ENCODE measurements around the gene ZSWIM6.

DNA sequence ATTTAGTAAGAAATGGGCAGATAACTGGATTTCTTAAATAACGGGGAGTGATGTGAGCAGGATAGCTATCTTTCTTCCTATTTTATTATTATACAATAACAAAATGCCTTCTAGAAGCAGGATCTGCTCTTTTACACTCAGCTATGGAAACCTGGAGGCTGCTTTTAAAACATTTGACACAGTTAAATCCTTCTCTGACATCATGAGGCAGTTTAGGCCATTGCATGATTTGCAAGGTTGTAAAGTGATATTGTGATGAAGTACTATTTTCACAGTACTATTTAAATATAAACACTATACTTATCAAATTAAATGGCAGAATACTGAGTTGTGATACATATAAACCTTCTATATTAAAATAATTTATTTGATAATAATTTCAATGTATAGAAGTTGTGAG is 93.9 kb downstream of the ZSWIM6 start:
- no peak for TF ChIP-seq EZH2 (optimal IDR thresholded peaks at IDR 0.05; ENCODE audit: low read depth, low read length)
- TF ChIP-seq, protein P1, sequence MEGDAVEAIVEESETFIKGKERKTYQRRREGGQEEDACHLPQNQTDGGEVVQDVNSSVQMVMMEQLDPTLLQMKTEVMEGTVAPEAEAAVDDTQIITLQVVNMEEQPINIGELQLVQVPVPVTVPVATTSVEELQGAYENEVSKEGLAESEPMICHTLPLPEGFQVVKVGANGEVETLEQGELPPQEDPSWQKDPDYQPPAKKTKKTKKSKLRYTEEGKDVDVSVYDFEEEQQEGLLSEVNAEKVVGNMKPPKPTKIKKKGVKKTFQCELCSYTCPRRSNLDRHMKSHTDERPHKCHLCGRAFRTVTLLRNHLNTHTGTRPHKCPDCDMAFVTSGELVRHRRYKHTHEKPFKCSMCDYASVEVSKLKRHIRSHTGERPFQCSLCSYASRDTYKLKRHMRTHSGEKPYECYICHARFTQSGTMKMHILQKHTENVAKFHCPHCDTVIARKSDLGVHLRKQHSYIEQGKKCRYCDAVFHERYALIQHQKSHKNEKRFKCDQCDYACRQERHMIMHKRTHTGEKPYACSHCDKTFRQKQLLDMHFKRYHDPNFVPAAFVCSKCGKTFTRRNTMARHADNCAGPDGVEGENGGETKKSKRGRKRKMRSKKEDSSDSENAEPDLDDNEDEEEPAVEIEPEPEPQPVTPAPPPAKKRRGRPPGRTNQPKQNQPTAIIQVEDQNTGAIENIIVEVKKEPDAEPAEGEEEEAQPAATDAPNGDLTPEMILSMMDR (IDR thresholded peaks at IDR 0.05; ENCODE audit: low read length): no peak
